Uterus (tissue), 2 donors: ENCODE results near the gene C17orf75.

Experiments used
- POLR2A ChIP-seq, 2 donors: fragments of 450-650 bp; IDR thresholded peaks; one replicate each; pipeline ENCODE4 v1.6.1; 2016; ENCODE audit warnings: antibody characterized with exemption in 2 of 2, mild to moderate bottlenecking in 1 of 2, moderate library complexity in 1 of 2
- TF ChIP-seq, protein P1 (sequence below), 4 experiments: fragments of 200-600 bp in 2 of 4; fragments of 450-650 bp in 2 of 4; sonication (generic) in 2 of 4; IDR thresholded peaks; one replicate each; pipeline ENCODE4 v1.5.1; 2016 to 2019; ENCODE audit warnings: antibody characterized with exemption in 4 of 4, mild to moderate bottlenecking in 2 of 4, moderate library complexity in 1 of 4

DNA sequence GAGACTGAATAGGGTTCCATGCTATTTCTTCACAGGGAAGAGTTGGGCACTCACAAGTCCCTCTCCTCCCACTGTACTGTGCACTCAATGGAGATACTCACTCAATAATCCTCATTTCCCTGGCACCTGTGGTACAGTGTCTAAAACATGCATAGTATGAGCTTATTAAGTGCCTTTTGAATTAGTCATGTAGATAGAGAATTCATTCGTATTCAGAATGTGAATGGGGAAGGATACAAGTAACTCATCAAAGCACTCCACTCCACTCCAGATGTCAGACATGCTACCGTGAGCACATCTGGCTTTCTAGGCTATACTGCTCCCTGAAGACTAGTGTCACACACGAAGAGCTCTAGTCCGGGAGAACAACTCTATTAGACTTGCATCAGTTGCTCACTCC lies 6.3 kb downstream of the C17orf75 start:
- TF ChIP-seq POLR2A (IDR thresholded peaks at IDR 0.05): no peak
- TF ChIP-seq, protein P1, sequence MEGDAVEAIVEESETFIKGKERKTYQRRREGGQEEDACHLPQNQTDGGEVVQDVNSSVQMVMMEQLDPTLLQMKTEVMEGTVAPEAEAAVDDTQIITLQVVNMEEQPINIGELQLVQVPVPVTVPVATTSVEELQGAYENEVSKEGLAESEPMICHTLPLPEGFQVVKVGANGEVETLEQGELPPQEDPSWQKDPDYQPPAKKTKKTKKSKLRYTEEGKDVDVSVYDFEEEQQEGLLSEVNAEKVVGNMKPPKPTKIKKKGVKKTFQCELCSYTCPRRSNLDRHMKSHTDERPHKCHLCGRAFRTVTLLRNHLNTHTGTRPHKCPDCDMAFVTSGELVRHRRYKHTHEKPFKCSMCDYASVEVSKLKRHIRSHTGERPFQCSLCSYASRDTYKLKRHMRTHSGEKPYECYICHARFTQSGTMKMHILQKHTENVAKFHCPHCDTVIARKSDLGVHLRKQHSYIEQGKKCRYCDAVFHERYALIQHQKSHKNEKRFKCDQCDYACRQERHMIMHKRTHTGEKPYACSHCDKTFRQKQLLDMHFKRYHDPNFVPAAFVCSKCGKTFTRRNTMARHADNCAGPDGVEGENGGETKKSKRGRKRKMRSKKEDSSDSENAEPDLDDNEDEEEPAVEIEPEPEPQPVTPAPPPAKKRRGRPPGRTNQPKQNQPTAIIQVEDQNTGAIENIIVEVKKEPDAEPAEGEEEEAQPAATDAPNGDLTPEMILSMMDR (IDR thresholded peaks at IDR 0.05): no peak
